T-cell (primary cell): ENCODE measurements around the gene GMPPA. TPM values are rescaled to one million over a fixed set of nuclear protein-coding genes. Genes with fewer than 3 reads are reported as not detected.

Source experiments
- ATAC-seq, 4 experiments: fragments of 200-7000 bp in 3 of 4; fragments of 150-1000 bp in 1 of 4; cut with Tn5 transposase; replicated peaks in 1 of 4; 1 replicate in 3 of 4; 2 replicates in 1 of 4; pipeline ENCODE4 v1.10.0; 2021; ENCODE audit warnings: moderate library complexity in 3 of 4, mild to moderate bottlenecking in 2 of 4, moderate number of reproducible peaks in 1 of 4
- CTCF ChIA-PET, 2 donors: fragments of 300-600 bp; sonication (Branson Sonifier 250); formaldehyde crosslinking; loops; one replicate each; lab custom pipeline; 2022; ENCODE audit warnings: antibody characterized with exemption in 2 of 2; lab: Charles Lee
- POLR2A ChIA-PET, 2 donors: fragments of 300-600 bp; sonication (Branson Sonifier 250); formaldehyde crosslinking; loops; one replicate each; lab custom pipeline; 2022; ENCODE audit warnings: antibody characterized with exemption in 2 of 2; lab: Charles Lee
- DNase-seq, 35 experiments: peaks; one replicate each; pipeline versions ENCODE4 v3.0.0 to v3.0.0-alpha.2; 2013 to 2023
- H3K27ac ChIP-seq: one replicate; pipeline ENCODE4 v1.5.1; 2013; ENCODE audit warnings: low read length
- H3K27me3 ChIP-seq, 2 experiments: replicated peaks in 1 of 2; 1 replicate in 1 of 2; 2 replicates in 1 of 2; pipeline versions ENCODE4 v1.6.1 to v1.7.0; 2013; ENCODE audit warnings: low read length in 1 of 2, mixed read lengths in 1 of 2; ENCODE audit not compliant: control insufficient read depth in 2 of 2, insufficient read depth in 2 of 2; ENCODE audit errors: extremely low read depth in 1 of 2
- H3K36me3 ChIP-seq, 2 donors: 1 replicate in 1 of 2; 2 replicates in 1 of 2; pipeline versions ENCODE4 v1.6.1 to v1.7.0; 2013; ENCODE audit warnings: low read length in 1 of 2; ENCODE audit not compliant: control insufficient read depth in 2 of 2, insufficient read depth in 1 of 2; ENCODE audit errors: extremely low read depth in 1 of 2
- H3K4me1 ChIP-seq, 2 experiments: 1 replicate in 1 of 2; 2 replicates in 1 of 2; pipeline versions ENCODE4 v1.6.1 to v1.7.0; 2013; ENCODE audit warnings: low read length in 2 of 2, mixed read lengths in 1 of 2; ENCODE audit not compliant: insufficient read depth in 2 of 2, control insufficient read depth in 1 of 2; ENCODE audit errors: extremely low read depth in 1 of 2
- H3K4me3 ChIP-seq, 2 donors: 1 replicate in 1 of 2; 2 replicates in 1 of 2; pipeline versions ENCODE4 v1.5.1 to v1.7.0; 2013; ENCODE audit warnings: mild to moderate bottlenecking in 2 of 2, low read length in 1 of 2, moderate library complexity in 1 of 2; ENCODE audit not compliant: control insufficient read depth in 1 of 2; ENCODE audit errors: extremely low read depth in 1 of 2
- H3K9me3 ChIP-seq: 2 replicates; pipeline ENCODE4 v1.7.0; 2013
- H3K27ac Mint-ChIP-seq, 2 donors: one replicate each; pipeline ENCODE4 v1.8.0; 2020 to 2021; ENCODE audit warnings: mild to moderate bottlenecking in 2 of 2, mixed read lengths in 2 of 2
- H3K27me3 Mint-ChIP-seq, 2 donors: one replicate each; pipeline ENCODE4 v1.8.0; 2021 to 2022; ENCODE audit warnings: mixed read lengths in 2 of 2
- H3K36me3 Mint-ChIP-seq: one replicate; pipeline ENCODE4 v1.8.0; 2021; ENCODE audit warnings: mixed read lengths
- H3K4me1 Mint-ChIP-seq, 3 donors: one replicate each; pipeline ENCODE4 v1.8.0; 2020 to 2022; ENCODE audit warnings: mixed read lengths in 3 of 3, mild to moderate bottlenecking in 1 of 3
- H3K4me3 Mint-ChIP-seq, 3 donors: one replicate each; pipeline ENCODE4 v1.8.0; 2020 to 2022; ENCODE audit warnings: mild to moderate bottlenecking in 3 of 3, mixed read lengths in 3 of 3, moderate library complexity in 3 of 3
- H3K9me3 Mint-ChIP-seq, 3 donors: one replicate each; pipeline ENCODE4 v1.8.0; 2020 to 2022; ENCODE audit warnings: mixed read lengths in 3 of 3
- WGBS: methylation state at CpG from one replicate; pipeline ENCODE4 v1.1.5; 2013; ENCODE audit warnings: missing lambda C conversion rate; ENCODE audit not compliant: insufficient coverage; 5-methylcytosine and 5-hydroxymethylcytosine counted together
- total RNA-seq, 35 experiments: library from RNA in 6 of 35; stranded (reverse) in 6 of 35; fragments of 120-200 nt in 1 of 35; gene quantifications; one replicate each; pipeline versions ENCODE4 v1.2.1 to v1.2.4 and lab custom pipeline; 2013 to 2026

Gene GMPPA
- total RNA-seq, 5 donors from 2014 or later (not counting 1 experiment from before 2014, with no cell fraction given), result 20.6 to 47.7 (median 41.3) TPM

- Mint-ChIP-seq H3K27me3 (peaks cover 36 to 53% of the 10 kb centered on the region in 2 donors), H3K4me3 (peak overlapping the region; percentile 90 to 96 (median 93)), H3K36me3 (peaks cover 6% of the 10 kb centered on the region), H3K9me3 (no peaks in the 10 kb centered on the region), H3K27ac (peak overlapping the region in 1 of 2 donors; percentile 52), H3K4me1 (peaks cover 32 to 40% (median 35%) of the 10 kb centered on the region in 3 donors)
- WGBS, result 4% methylated on average over 56 of the region's 59 CpGs
- H3K4me1 ChIP-seq, result peaks cover 2 to 48% of the 10 kb centered on the region in 2 experiments
- POLR2A ChIA-PET, result no interaction called here
- H3K27me3 ChIP-seq, result peaks cover 3 to 58% of the 10 kb centered on the region in 2 experiments
- ATAC-seq (no peak), DNase-seq (peak in 5 of 35 experiments; percentile 13 to 47 (median 20))
- H3K27ac ChIP-seq, result no peak overlapping the region
- H3K4me3 ChIP-seq, result peak overlapping the region; percentile 72 to 78
- no peaks in the 10 kb centered on the region for H3K9me3 ChIP-seq
- peaks cover 0 to 7% of the 10 kb centered on the region in 2 donors for H3K36me3 ChIP-seq
- CTCF ChIA-PET, result interaction anchor here (1.0 to 1.7 kb wide), 4 partner anchors 12 to 43 kb away, joined by 3 to 8 read pairs (median 4); no protein-coding TSS in a partner anchor
These were observed 1.0 kb upstream of the GMPPA start for GRCh38 chr2:219497495-219498279.

DNA sequence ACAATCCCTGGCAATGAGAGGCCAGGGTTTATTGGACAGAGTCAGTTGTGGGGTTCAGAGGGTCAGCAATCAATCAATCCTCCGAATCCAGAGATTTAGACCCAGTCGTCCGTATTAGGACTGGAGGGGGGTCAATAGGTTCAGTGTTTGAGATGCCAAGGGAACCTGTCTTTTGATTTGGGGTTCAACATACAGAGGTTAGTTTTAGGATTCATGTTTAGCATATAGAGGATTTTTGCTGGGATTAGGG, 292 bp downstream of the GMPPA start:
- Mint-ChIP-seq H3K36me3 (peaks cover 13% of the 10 kb centered on the region), H3K4me1 (peaks cover 32 to 40% (median 35%) of the 10 kb centered on the region in 3 donors), H3K27me3 (peaks cover 29 to 42% of the 10 kb centered on the region in 2 donors), H3K27ac (peak overlapping the region; percentile 80 to 83), H3K9me3 (no peaks in the 10 kb centered on the region), H3K4me3 (peak overlapping the region; percentile 90 to 96 (median 93))
- Histone ChIP-seq H3K27ac (peak overlapping the region; percentile 39), H3K4me3 (peak overlapping the region; percentile 72 to 78), H3K9me3 (no peaks in the 10 kb centered on the region), H3K4me1 (peaks cover 2 to 48% of the 10 kb centered on the region in 2 experiments), H3K36me3 (peaks cover 8 to 12% of the 10 kb centered on the region in 2 donors), H3K27me3 (peaks cover 3 to 50% of the 10 kb centered on the region in 2 experiments)
- 0% methylated on average over 3 of the region's 3 CpGs for WGBS
- ChIA-PET CTCF (interaction anchor here in 1 of 2 donors (0.6 to 1.6 kb wide), 14 partner anchors 10 to 322 kb away, joined by 3 to 15 read pairs (median 4); partner anchors contain the start of genes CNPPD1 and DNPEP), POLR2A (interaction anchor here (0.6 to 0.7 kb wide), 4 partner anchors 36 to 509 kb away, joined by 3 to 9 read pairs (median 4); no protein-coding TSS in a partner anchor)
- no peak for DNase-seq
- ATAC-seq, result no peak

DNA sequence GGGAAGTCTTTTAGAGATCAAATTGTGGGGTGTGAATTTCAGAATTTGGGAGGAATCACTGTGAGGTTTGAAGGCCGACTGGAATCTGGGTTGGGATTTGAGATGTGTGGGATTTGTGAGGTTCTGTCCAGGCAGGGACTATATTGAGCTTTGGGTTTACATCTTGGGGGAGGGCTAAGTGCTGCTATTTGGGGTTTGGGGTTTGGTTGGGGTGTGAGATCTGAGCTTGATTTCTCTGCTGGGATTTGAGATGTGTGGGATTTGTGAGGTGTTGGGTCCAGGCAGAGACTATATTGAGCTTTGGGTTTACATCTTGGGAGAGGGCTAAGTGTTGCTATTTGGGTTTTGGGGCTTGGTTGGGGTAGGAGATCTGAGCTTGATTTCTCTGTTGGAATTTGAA, 864 bp downstream of the GMPPA start:
- DNase-seq, result no peak
- H3K9me3 ChIP-seq, result no peaks in the 10 kb centered on the region
- H3K4me3 ChIP-seq, result peak overlapping the region in 1 of 2 donors; percentile 72
- peaks cover 3 to 44% of the 10 kb centered on the region in 2 experiments for H3K27me3 ChIP-seq
- H3K27ac ChIP-seq, result no peak overlapping the region
- 89% methylated on average over 1 of the region's 1 CpG for WGBS
- peak overlapping the region in 1 of 2 donors; percentile 83 for H3K27ac Mint-ChIP-seq
- peaks cover 32 to 40% (median 35%) of the 10 kb centered on the region in 3 donors for H3K4me1 Mint-ChIP-seq
- peak overlapping the region; percentile 90 to 96 (median 93) for H3K4me3 Mint-ChIP-seq
- CTCF ChIA-PET, result interaction anchor here (0.6 to 1.6 kb wide), 5 partner anchors 17 to 111 kb away, joined by 3 to 15 read pairs (median 5); partner anchors contain the start of gene DNPEP (in 1 of the 2)
- H3K36me3 Mint-ChIP-seq, result peaks cover 19% of the 10 kb centered on the region
- POLR2A ChIA-PET, result interaction anchor here in 1 of 2 donors (0.6 kb wide), 1 partner anchor 111 kb away, joined by 7 read pairs; no protein-coding TSS in a partner anchor
- peaks cover 12 to 14% of the 10 kb centered on the region in 2 donors for H3K36me3 ChIP-seq
- ATAC-seq, result no peak
- H3K4me1 ChIP-seq, result peaks cover 2 to 48% of the 10 kb centered on the region in 2 experiments
- peaks cover 26 to 36% of the 10 kb centered on the region in 2 donors for H3K27me3 Mint-ChIP-seq
- no peaks in the 10 kb centered on the region for H3K9me3 Mint-ChIP-seq

GRCh38 chr2:219500135-219500534, 1.4 kb downstream of the GMPPA start:
- WGBS, result no CpG with 5 or more reads among the region's 2 CpGs

DNA sequence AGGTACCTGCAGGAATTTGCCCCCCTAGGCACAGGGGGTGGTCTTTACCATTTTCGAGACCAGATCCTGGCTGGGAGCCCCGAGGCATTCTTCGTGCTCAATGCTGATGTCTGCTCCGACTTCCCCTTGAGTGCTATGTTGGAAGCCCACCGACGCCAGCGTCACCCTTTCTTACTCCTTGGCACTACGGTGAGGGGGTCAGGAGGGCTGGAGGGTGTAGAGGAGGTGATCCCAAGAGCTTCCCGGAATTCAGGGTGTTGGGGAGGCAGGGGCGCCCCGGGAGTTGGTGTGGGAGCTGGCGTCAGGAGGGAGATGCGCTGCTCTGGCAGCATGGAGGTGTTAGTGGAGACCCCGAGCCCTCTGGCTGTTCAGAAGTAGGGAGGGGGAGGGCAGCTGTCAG, 3.2 kb downstream of the GMPPA start:
- ATAC-seq, result no peak
- H3K36me3 Mint-ChIP-seq, result peaks cover 36% of the 10 kb centered on the region
- no peak for DNase-seq
- H3K4me3 ChIP-seq, result no peak overlapping the region
- no peaks in the 10 kb centered on the region for H3K9me3 Mint-ChIP-seq
- no peak overlapping the region for H3K27ac ChIP-seq
- H3K4me3 Mint-ChIP-seq, result no peak overlapping the region
- ChIA-PET POLR2A (no interaction called here), CTCF (no interaction called here)
- H3K27me3 ChIP-seq, result peaks cover 3 to 28% of the 10 kb centered on the region in 2 experiments
- no peaks in the 10 kb centered on the region for H3K9me3 ChIP-seq
- no peak overlapping the region for H3K27ac Mint-ChIP-seq
- H3K4me1 Mint-ChIP-seq, result peaks cover 26 to 33% (median 29%) of the 10 kb centered on the region in 3 donors
- peaks cover under 1 to 33% of the 10 kb centered on the region in 2 experiments for H3K4me1 ChIP-seq
- peaks cover 15 to 32% of the 10 kb centered on the region in 2 donors for H3K36me3 ChIP-seq
- WGBS, result 100% methylated on average over 14 of the region's 14 CpGs
- H3K27me3 Mint-ChIP-seq, result peaks cover 11 to 15% of the 10 kb centered on the region in 2 donors

More at GRCh38 chr2:219500135-219500534, 1.4 kb downstream of the GMPPA start:
- H3K36me3 Mint-ChIP-seq, result peaks cover 22% of the 10 kb centered on the region
- no peaks in the 10 kb centered on the region for H3K9me3 Mint-ChIP-seq
- Histone ChIP-seq H3K36me3 (peaks cover 12 to 18% of the 10 kb centered on the region in 2 donors), H3K4me1 (peaks cover 2 to 48% of the 10 kb centered on the region in 2 experiments), H3K4me3 (no peak overlapping the region), H3K9me3 (no peaks in the 10 kb centered on the region), H3K27ac (no peak overlapping the region), H3K27me3 (peaks cover 3 to 39% of the 10 kb centered on the region in 2 experiments)
- H3K4me3 Mint-ChIP-seq, result peak overlapping the region; percentile 90 to 96 (median 93)
- ATAC-seq, result no peak
- DNase-seq, result no peak
- POLR2A ChIA-PET, result interaction anchor here in 1 of 2 donors (0.6 kb wide), 1 partner anchor 112 kb away, joined by 7 read pairs; no protein-coding TSS in a partner anchor
- H3K27ac Mint-ChIP-seq, result peak overlapping the region in 1 of 2 donors; percentile 11
- CTCF ChIA-PET, result interaction anchor here (0.5 to 1.6 kb wide), 4 partner anchors 20 to 112 kb away, joined by 3 to 15 read pairs (median 6); partner anchors contain the start of gene DNPEP (in 1 of the 2)
- peaks cover 20 to 30% of the 10 kb centered on the region in 2 donors for H3K27me3 Mint-ChIP-seq
- H3K4me1 Mint-ChIP-seq, result peaks cover 32 to 40% (median 35%) of the 10 kb centered on the region in 3 donors

GRCh38 chr2:219502618-219503017, 3.9 kb downstream of the GMPPA start:
- Mint-ChIP-seq H3K27ac (no peak overlapping the region), H3K4me1 (peaks cover 20 to 26% (median 26%) of the 10 kb centered on the region in 3 donors), H3K36me3 (peaks cover 41% of the 10 kb centered on the region), H3K9me3 (no peaks in the 10 kb centered on the region), H3K4me3 (no peak overlapping the region), H3K27me3 (peaks cover 6 to 8% of the 10 kb centered on the region in 2 donors)
- Histone ChIP-seq H3K4me1 (peaks cover 0 to 25% of the 10 kb centered on the region in 2 experiments), H3K9me3 (no peaks in the 10 kb centered on the region), H3K27ac (no peak overlapping the region), H3K27me3 (peaks cover 0 to 25% of the 10 kb centered on the region in 2 experiments), H3K4me3 (no peak overlapping the region), H3K36me3 (peaks cover 15 to 32% of the 10 kb centered on the region in 2 donors)
- POLR2A ChIA-PET, result no interaction called here
- DNase-seq, result no peak
- CTCF ChIA-PET, result no interaction called here
- no peak for ATAC-seq
